NCI-H526 (cell line): ENCODE data around the gene PLXNA2.

Experiments used
- DNase-seq, 2 experiments: peaks; one replicate each; lab custom pipeline; 2025; lab: John Stamatoyannopoulos, UW

Gene PLXNA2

GRCh38 chr1:208090388-208091301, 153.5 kb downstream of the PLXNA2 start:
- DNase-seq, result no peak

DNA sequence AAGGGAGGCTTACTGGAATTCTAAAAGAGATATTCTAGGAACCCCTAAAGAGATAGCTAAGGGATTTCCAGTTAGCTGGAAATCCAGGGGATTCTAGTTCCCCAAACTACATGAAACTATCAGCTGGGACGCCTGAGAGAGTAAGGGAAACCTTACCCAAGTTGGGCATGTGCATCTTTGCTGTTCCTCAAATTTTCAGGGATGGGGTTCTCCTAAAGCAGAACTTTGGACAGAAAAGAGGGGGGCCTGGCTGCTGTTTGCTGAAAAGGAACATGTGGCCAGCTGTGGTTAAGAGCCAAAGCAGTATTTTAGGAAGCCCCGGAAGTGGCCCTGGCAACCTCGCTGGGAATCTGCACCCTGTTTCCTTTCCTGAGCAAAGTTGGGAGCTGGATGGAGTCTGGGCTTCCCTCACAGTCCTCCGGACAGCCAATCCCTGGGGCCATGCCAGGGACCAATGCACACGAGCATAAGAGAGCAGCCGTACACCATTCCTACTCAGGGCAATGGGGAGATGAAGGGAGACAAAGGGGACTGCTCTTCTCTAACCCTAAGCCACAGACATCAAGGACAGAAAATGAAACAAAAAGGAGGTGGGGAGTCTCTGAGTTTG, 154.3 kb downstream of the PLXNA2 start:
- no peak for DNase-seq

DNA sequence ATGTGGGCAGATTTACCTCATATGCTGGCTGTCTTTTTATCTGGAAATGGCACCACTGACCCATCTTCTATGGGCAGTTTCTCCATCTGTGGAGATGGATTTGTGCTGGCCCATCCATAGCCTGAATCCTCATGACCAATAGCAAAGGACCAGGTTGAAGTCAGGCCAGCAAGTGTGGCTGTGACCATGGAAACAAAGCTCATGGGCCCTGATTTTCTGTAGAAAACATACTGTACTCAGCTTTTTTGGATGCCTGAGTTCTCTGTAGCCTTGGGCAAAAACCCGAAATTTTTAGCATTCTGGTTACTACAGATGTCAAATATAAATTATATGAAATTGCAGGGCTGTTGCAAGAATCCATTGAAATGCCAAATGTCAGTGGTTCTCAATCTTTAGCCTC, 155.0 kb downstream of the PLXNA2 start:
- DNase-seq, result no peak

- DNase-seq, result no peak
Measured at GRCh38 chr1:208088319-208088718, 155.9 kb downstream of the PLXNA2 start.

GRCh38 chr1:208085655-208086515, 158.3 kb downstream of the PLXNA2 start:
- no peak for DNase-seq

GRCh38 chr1:208084764-208085163, 159.4 kb downstream of the PLXNA2 start:
- no peak for DNase-seq

DNA sequence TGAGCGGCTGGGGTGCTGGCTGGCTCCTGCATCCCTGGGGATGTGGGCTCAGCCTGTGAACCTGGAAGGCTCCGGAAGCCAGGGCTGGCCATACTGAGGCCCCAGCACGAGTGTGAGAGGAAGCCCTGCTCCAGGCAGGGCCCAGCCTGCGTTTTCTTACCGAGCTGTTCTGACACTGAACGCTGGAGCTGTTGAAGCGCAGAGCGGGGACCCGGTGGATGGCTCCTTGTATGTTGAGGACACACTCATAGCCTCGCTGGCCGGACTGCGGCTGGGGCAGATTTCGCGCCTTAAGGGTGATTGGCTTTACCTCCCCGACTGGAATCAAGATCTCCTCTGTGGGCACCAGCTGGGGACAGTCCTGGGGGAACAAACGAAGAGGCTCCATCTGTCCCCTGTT, 160.0 kb downstream of the PLXNA2 start:
- DNase-seq, result no peak

DNA sequence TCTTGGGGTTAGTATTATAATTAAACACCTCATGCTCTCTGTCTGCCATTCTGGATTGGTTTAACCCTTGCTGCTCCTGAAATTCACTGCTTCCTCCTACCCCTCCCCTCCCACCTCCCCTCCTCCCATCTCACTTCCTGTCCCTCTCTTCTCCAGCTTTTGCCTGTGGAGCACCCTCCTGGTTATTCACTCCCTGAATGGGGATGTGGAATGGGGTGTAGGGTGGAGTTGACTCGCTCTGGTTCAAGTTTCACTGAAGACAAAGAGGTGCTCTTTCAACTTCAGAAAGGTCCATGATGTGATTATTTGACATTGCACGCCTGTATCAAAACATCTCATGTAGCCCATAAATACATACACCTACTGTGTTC, 160.5 kb downstream of the PLXNA2 start:
- no peak for DNase-seq

DNA sequence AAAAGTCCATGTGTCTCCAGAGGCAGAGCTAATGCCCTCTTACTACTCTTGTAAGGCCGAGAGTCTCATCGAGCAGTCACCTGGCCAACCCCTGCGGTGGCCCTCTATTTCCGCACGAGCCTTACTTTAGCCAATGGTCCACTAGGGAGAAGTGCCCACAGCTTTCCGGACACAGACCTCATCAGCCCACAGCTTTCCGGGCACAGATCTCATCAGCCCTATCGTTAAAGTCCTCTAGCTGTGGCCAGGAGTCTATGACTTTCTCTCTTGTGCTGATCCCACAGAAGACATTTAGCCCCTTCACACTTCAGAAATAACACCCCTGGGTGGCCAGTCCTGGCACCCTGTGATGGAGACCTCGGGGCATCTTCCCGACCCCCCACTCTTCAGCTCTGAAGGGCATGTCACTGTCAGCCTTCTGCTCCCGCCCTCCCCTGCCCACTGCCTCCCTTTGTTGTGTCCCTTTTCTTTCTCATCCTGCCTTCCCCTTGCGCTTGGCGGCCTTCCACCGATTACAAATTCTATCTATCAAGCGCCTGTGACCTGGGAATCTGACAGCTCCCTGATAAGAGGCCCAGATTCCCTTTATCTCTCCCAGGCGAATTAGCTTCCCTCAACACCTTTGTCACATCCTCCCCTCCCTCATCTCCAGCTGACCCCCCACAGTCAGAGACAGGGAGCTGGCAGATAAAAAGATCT, 161.0 kb downstream of the PLXNA2 start:
- no peak for DNase-seq

DNA sequence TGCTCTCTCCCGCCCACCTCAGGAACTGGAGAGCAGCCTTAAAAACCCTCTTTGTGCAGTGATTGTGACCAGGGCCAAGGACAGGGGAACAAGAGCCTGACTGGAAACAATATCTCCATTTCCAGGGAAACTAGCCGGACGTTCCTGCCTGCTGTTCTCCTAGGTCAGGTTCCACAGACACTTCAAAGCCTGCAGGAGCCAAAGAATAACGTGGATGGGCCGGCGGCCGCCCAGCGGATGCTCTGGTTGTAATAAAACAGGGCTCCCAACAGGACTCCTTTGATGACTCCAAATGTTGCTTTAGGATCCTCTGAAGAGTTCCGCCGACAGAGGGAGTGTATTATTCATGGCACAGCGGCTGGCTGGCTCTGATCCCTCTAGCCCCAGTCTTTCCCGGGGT, 162.2 kb downstream of the PLXNA2 start:
- no peak for DNase-seq

- no peak for DNase-seq
Measured at GRCh38 chr1:208080396-208081286, 163.5 kb downstream of the PLXNA2 start.

- DNase-seq, result no peak
Measured at GRCh38 chr1:208079161-208079560, 165.0 kb downstream of the PLXNA2 start.

DNA sequence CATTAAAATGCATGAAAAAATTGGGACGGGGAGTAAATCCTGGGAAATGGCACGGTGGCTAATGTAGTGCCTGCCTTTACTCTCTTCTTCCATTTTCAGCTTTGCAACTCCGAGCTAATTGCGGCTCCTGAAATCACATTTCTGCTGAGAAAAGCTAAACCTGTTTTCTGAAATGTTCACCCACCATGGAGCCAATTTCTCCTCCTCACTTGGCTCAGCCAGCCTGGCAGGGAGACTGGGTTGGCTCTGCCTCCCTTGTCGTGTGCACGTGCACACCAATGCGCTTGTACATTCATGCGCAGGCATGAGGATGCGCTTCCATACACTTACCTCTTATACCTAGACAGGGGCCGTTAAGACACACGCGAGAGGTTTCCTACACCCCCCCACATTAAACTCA, 165.4 kb downstream of the PLXNA2 start:
- DNase-seq, result no peak

GRCh38 chr1:208077232-208078075, 166.7 kb downstream of the PLXNA2 start:
- DNase-seq, result no peak

DNA sequence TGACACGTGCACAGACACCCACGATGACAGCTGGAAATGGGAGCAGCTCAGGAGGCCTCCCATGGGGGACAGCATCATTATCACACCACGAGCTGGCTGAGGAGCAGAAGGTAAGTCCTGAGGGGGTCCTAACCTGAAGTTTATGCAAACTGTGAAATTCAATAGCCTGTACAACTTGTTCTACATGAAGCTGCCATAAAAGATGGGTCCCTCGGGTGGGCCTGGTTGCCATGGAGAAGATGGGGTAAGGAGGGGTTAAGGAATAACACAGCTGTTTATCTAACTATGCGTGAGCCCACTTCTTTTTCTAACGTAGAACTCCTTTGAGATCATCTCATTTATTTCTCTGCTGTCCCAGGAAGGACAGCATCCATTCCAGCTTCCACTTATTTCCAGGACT, 169.8 kb downstream of the PLXNA2 start:
- DNase-seq, result no peak

DNA sequence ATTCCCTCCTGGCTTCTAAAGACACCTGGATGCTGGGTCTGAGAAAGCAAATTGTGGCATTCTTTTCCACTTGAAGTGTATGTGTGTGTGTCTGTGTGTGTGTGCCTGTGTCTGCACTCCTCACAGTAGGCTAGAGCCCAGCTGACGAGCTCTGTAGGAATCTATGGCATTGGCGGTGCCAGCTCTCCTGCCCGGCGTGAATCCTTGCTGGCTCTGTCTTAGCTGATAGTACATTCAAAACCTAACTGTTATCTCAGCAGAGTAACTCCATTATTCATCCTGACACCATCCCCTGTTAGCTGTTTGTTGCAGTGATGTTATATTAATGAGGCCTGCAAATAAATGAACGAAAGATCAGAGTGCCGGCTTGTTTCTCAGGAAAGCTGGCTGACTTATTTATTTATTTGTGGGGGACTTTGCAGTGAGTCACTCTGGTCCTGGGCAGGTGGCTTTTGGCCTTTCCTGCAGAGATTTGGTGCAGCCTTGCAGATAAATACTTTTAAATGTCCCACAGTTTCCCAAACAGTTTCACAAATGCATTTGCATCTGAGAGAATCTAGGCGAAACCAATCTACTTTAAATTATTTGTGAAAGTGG, 172.7 kb downstream of the PLXNA2 start:
- no peak for DNase-seq

DNA sequence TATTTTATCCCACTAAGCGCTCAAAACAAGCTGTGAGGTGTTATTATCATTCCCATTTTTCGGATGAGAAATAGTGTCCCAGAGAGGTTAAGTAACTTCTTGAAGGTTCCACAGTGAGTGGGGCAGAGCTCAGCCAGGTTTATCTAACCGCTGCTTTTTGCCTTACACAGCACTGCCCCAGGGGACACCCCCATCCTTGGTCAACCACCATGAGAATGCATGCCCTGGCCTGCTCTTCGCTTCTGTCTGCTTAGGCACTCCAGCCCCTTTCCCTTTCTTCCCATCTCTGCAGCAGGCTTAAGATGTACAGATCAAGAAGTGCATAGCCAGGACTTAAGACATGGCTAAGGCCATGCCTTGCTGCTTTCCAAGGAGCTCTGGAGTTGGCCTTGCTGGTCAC, 174.3 kb downstream of the PLXNA2 start:
- DNase-seq, result no peak

GRCh38 chr1:208069317-208069716, 174.9 kb downstream of the PLXNA2 start:
- DNase-seq, result no peak

- DNase-seq, result no peak
Measured at GRCh38 chr1:208068908-208069307, 175.3 kb downstream of the PLXNA2 start.

DNA sequence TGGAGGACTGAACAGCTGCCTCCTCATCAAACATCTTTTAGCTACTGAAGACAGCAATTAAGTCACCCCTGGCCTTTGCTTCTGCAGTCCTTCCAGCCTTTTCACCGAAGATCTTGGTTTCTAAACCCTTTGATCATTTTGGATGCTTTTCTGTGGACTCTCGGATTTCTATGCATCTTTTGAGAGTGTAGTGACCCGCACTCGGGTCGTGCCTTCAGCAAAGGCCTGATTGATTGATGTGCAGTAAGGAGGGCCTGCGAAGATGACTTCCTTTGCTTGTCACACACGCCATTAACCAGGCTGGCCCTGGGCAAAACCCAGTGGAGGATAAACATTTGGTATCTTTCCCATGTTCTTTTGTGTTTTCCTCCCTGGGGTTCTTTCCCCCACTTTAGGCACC, 175.8 kb downstream of the PLXNA2 start:
- DNase-seq, result no peak
